Fibroblast of mammary gland (primary cell): ENCODE results near the gene MAGEC2.

Experiments used
- DNase-seq: peaks from one replicate; pipeline ENCODE4 v3.0.0-alpha.2; 2010; ENCODE audit warnings: low read depth
- H3K4me3 ChIP-seq: 2 replicates; pipeline ENCODE4 v1.5.1; 2011; ENCODE audit warnings: low read depth, mild to moderate bottlenecking, low read length, moderate library complexity; ENCODE audit not compliant: control insufficient read depth
- TF ChIP-seq, protein P1 (sequence below): conservative IDR thresholded peaks from 2 replicates; pipeline ENCODE4 v1.5.1; 2011; ENCODE audit warnings: low read depth, low read length, inconsistent platforms; ENCODE audit not compliant: control insufficient read depth, insufficient read depth

Gene MAGEC2

DNA sequence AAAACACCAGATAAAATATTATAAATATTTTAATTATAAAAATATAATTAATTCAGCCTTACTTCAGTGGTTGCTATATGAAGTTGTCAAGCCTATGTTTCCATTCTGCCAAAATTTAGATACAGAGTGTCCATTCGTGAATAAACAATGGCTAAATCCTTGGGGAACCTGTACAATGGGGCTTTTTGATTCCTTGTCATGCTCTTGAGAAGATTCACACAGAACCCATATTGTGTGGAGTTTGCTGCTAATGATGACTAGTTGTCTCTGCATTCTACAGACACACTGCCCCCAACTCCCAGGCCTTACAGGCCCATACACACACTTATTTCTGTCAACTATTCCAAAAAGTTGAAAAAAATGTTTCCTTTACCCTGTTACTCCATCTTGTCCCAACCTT, 33.4 kb upstream of the MAGEC2 start:
- TF ChIP-seq, protein P1, sequence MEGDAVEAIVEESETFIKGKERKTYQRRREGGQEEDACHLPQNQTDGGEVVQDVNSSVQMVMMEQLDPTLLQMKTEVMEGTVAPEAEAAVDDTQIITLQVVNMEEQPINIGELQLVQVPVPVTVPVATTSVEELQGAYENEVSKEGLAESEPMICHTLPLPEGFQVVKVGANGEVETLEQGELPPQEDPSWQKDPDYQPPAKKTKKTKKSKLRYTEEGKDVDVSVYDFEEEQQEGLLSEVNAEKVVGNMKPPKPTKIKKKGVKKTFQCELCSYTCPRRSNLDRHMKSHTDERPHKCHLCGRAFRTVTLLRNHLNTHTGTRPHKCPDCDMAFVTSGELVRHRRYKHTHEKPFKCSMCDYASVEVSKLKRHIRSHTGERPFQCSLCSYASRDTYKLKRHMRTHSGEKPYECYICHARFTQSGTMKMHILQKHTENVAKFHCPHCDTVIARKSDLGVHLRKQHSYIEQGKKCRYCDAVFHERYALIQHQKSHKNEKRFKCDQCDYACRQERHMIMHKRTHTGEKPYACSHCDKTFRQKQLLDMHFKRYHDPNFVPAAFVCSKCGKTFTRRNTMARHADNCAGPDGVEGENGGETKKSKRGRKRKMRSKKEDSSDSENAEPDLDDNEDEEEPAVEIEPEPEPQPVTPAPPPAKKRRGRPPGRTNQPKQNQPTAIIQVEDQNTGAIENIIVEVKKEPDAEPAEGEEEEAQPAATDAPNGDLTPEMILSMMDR: no peak
- DNase-seq: no peak

GRCh38 chrX:142233400-142233799, 28.3 kb upstream of the MAGEC2 start:
- H3K4me3 ChIP-seq: no peak overlapping the region
- DNase-seq: no peak
- TF ChIP-seq, protein P1: no peak

More for the DNA sequence above, 33.4 kb upstream of the MAGEC2 start:
- H3K4me3 ChIP-seq: no peak overlapping the region

DNA sequence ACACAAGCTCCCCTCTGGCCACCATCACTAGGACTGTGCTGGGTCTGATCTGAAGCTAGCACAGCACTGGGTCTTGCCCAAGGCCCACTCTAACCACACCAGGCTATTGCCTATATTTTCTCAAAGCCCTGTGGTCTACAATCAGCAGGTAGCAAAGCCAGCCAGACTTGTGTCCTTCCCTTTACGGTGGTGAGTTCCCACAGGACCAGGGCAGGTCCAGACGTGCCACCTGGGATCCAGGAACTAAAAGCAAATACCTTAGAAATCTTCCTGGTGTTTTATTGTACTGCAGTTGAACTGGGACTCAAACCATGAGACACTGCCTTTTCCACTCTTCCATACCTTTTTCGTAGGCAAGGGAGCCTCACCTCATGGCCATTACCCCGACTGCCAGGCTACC, 9.0 kb upstream of the MAGEC2 start:
- DNase-seq: no peak
- no peak overlapping the region for H3K4me3 ChIP-seq
- TF ChIP-seq, protein P1: no peak

DNA sequence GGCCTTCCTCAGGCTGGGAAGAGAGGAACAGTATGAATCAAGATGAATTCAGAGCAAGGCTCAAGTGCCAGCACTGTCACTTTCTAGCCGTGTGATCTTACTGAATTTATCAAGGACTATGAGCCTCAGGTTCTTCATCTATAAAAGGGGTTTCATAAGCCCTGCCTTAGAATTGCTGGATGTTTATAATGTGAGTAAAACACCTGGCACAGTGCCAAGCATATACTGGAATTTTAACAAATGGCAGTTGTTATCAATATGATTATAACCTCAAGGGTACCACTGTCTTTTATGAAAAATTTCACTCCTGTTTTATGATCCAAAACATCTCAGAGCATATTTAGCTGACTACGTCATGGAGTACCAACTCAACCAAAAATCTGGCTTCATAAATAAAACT, 4.0 kb downstream of the MAGEC2 start:
- no peak for DNase-seq
- H3K4me3 ChIP-seq: no peak overlapping the region
- TF ChIP-seq, protein P1: no peak

GRCh38 chrX:142186103-142186502, 19.0 kb downstream of the MAGEC2 start:
- TF ChIP-seq, protein P1: no peak
- no peak for DNase-seq
- H3K4me3 ChIP-seq: no peak overlapping the region

DNA sequence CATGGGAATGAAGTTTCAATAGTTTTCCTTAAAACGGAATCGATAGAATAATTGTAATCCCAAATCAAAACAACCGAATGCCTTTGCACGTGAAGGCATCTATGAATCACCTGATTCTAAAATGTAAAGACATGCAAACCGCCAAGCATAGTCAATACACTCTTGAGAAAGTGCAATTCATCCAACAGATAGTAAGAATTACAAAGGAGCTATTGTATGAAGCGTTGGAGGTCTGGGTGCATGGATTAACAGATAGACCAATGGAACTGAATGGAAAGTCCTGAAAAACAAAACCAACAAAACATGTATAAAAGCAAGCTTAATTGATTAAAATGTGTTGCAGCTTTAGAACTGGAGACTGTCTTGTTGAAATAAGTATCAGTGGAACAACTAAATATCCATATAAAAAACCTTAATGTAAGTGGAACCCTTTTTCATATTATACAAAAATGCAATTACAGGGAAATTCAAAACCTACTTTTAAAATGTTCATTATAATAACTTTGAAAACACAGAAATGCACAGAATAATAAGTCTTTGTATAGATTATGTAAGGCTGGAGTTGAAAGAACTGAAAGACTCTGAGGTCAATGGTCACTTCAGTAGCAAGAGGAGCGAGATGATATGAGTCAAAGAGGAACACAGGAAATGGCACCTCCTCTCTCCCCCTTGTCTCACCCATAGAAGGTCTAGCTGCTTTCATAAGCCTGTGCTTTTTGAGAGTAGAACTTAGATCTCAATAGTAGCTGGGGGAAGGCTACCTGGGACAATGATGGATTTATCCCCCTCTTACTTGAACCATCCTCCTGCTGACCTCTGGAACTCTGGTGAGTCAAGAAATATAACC, 20.1 kb downstream of the MAGEC2 start:
- TF ChIP-seq, protein P1: no peak
- no peak for DNase-seq
- no peak overlapping the region for H3K4me3 ChIP-seq
